Measurements from ENCODE around the gene TENT5C.

Gene TENT5C

DNA sequence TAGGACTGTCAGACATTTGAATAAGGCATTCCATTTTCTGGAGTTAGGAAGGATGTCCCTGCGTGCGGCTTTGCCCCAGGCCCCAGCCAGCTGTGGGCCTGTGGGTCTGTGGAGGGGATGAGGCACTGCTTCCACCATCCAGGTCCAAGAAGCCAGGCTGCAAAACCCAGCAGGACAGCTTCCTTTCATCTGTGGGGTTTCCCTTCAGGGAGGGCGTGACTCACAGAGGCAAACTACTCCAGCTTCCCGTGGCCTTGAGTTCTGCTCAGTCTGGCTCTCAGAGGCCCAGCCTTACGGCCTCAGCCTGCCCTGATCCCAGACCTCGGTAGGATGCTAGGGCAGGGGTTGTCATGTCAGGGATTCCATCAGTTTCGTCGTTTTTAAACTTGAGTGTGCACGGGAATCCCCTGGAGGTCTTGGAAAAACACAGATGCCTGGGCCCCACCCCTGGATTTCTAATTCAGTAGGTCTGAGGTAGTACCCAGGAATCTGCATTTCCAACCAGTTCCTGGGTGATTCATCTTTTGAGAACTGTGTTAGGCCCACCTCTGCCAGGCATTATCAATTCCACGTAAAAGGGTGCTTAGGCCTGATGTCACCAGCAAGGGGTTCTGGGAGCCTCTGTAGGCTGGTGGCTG lies 32.3 kb upstream of the TENT5C start:
- no peak for DNase-seq

- no peak for DNase-seq
These were observed 31.6 kb upstream of the TENT5C start for GRCh38 chr1:117574161-117574835.

DNA sequence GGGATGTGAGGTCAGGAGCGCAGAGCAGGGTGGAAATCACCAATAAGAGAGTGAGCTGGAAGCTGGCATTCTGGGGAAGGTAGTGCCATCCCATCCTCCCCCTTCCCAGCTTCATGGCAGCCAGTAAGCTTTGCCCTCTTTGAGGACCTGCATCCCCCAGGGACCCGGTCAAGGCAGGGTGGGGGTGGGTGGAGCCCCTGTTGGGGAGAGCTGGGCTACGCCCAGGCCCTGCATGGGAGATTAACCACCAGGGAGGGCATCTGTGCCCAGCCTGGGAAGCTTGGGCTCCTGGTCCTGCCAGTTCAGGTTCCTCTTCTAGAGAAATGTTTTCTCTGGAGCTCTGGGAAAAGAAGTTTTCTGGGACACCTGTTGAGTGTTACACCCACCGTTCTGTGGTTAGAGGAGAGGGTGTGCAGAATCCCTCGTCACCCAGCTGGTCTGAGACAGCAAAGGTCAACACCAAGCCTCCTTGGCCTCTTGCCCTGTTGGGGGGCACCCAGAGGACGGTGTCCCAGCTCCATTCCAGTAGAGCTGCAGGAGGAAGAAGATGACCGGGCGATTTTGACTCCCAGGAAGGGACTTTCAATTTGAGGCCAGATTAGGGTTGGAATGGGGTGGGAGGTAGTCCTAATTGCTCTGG lies 30.1 kb upstream of the TENT5C start:
- no peak for DNase-seq

- no peak for DNase-seq
These were observed 29.6 kb upstream of the TENT5C start for GRCh38 chr1:117576236-117576635.

DNA sequence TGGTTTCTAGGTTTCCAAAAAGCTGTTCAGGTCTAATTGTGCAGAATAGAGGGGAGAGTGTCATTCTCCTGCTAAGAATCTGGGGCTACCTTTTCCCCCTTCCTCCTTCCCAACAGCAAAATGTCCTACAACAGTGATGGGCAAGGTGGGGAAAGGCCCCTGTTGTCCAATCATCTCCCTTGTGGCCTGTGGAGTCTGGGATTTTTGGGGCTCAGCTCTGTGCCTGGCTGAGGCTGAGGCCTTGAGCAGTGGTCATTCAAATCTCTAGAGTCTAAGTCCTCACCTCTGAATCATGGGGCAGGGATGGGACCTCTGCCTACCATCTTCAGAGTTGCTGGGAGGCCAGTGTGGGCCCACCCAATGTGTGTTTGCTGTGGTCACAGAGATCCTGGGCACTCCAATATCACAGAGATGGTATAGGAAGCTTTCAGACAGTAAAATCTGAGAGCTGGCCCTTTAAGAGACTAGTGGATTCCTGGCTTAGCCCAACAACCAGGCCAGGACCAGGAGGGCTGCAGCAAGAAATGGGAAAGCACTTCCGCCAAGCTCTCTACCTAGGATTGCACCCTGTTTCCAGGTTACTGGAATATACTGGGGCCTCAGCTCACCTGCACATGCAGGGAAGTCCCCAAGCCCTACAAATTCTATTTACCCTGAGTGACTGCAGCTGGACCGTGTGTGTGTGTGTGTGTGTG lies 28.5 kb upstream of the TENT5C start:
- DNase-seq = no peak

DNA sequence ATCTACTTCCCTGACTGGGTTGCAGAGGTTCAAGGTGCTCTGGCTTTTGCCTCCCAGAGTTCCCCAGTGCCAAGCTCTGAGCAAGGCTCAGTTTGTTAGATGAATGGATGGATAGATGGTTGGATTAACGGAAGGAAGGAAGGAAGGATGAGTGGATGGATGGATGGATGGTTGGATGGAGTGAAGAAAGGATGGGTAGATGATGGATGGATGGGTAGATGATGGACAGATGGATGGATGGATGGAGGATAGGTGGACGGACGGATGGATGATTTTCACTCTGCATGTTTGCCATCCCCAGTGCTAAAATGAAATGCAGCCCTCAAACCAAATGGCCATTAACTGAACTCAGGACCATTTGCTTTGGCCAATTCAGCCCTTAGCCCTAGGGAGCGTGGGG lies 27.4 kb upstream of the TENT5C start:
- no peak for DNase-seq

- DNase-seq = no peak
These were observed 26.5 kb upstream of the TENT5C start for GRCh38 chr1:117579221-117579906.

- no peak for DNase-seq
These were observed 25.4 kb upstream of the TENT5C start for GRCh38 chr1:117580436-117580835.

GRCh38 chr1:117580882-117581281 lies 25.0 kb upstream of the TENT5C start:
- DNase-seq = no peak

DNA sequence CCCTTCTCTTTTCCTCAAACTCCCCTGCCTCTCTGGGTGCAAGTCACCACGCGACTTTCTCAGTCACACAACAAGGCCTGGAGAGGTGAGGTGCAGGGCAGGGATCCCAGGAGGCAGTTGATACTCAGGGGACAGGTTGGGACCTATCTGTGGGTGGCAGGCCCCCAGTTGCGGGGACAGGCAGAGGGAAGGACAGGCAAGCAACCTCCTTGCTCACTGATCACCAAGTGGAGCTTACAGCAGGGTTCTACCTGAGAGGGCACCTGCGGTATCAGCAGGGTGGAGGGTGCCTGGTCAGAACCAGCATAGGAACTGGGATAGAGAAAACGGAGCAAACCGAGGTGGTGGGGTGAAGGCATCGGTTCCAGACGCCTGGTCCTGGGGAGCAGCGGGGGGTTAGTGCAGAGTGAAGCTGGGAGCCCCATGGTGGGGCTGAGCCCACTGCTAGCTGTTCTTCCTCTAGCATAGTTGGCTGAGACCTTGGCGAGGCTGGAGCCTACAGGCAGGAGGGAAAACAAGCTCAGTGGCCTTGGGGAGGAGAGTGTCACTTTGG lies 24.4 kb upstream of the TENT5C start:
- no peak for DNase-seq

GRCh38 chr1:117582451-117582850 lies 23.4 kb upstream of the TENT5C start:
- no peak for DNase-seq

GRCh38 chr1:117583247-117583646 lies 22.6 kb upstream of the TENT5C start:
- DNase-seq = no peak

GRCh38 chr1:117584181-117584580 lies 21.7 kb upstream of the TENT5C start:
- DNase-seq = no peak

DNA sequence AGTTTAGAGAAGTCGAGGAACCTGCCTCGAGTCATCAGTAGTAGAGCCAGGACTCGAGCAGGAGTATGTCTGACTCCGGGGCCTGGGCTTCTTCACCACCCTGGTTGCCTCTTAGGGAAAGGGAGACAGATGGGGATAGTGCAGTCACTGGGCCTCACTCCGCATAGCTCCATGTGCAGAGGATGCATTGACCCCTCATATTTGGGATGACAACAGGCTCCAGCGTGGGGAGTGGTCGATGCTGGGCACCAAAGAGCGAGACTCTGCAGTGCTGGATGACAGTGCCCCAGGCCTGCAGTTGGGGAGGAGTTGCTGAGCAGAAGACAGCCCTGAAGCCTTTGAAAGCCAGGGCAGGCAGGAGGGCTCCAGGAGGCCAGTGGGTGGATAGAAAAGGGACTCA lies 20.8 kb upstream of the TENT5C start:
- DNase-seq = no peak

- DNase-seq = no peak
These were observed 19.5 kb upstream of the TENT5C start for GRCh38 chr1:117586337-117586736.

- no peak for DNase-seq
These were observed 18.9 kb upstream of the TENT5C start for GRCh38 chr1:117586747-117587498.

DNA sequence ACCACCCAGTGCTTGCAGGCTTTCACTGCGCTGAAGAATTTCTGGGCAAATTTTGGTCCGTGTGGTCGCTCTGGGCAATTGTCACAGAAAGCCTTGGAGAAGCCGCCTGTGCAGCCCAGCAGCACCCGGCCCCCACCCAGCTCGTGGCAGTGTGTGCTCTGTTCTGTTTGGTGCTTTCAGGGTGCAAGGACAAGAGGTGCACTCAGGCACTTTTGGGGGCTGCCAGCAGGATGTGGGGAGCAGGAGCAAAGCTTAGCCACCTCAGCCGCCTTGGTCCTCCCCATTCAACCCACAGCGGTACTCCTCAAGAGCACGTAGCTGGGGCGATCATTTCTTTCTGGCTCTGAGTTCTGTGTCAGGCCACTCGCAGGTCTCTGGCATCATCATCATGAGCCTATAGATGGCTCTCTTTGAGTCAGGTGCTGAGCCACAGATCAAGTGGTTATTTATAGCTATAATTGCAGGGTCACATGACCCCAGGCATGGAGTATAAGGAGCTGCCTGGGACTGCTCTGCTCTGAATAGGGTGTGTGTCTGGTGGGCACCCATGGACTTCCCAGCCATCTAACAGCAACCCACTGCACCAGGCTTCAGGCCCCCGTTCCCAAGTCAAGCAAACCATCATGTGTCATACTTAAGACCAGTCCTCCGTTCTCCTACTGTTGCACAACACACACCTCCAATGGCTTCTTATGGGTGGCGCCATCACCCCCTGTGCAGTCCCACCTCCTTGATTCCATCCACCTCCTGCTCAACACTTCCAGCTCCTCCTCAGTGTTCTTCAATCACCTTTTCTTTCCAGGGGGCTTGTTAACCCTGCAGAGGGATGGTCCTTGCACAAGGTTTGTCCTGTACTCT lies 18.1 kb upstream of the TENT5C start:
- DNase-seq = no peak

DNA sequence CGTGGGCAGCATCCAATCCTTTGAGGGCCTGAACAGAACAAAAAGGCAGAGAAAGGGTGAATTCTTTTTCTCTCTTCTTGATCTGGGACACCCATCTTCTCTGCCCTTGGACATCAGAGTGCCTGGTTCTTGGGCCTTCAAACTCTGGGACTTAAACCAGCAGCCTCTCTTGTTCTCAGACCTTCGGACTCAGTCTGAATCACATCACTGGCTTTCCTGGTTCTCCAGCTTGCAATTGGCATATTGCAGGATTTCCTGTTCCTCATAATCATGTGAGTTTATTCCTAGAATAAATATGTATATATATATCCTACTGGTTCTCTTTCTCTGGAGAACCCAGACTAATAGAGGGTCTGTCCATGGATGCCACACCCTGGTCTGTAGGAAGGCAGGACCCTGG lies 16.3 kb upstream of the TENT5C start:
- DNase-seq = no peak

DNA sequence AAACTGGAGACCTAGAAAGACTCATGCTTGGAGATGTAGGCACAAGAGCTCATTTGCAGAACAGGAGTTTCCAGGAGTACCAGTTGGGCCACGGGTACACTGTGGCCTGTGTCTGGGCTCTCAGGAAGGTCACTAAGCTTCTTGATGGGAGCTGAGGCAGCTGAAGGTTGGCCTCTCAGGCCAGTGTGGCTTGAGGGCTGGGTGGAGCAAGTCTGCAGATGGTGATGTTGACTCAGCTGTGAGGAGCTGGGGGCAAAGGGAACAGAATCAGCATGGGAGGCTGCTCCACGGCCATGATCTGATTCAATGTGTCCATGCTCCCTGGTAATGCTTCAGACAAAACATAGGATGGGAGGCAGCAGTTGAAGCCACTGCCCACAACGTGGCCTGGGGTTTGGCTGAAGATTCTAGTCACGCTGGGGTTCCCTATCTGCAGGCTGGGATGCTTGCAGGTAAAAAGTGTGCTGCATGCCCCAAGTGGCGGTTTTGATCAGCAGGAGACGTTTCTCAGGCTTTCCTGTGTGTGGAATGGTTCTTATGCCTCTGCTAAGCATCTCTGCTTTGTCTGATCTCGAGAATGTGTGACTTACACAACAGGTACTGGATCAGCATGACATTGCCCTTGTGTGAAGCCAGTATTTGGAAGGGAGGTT lies 15.4 kb upstream of the TENT5C start:
- DNase-seq = no peak

GRCh38 chr1:117591252-117591651 lies 14.6 kb upstream of the TENT5C start:
- no peak for DNase-seq

- no peak for DNase-seq
These were observed 13.7 kb upstream of the TENT5C start for GRCh38 chr1:117592155-117592554.
